ENCODE data around the gene CRHR1.

DNA sequence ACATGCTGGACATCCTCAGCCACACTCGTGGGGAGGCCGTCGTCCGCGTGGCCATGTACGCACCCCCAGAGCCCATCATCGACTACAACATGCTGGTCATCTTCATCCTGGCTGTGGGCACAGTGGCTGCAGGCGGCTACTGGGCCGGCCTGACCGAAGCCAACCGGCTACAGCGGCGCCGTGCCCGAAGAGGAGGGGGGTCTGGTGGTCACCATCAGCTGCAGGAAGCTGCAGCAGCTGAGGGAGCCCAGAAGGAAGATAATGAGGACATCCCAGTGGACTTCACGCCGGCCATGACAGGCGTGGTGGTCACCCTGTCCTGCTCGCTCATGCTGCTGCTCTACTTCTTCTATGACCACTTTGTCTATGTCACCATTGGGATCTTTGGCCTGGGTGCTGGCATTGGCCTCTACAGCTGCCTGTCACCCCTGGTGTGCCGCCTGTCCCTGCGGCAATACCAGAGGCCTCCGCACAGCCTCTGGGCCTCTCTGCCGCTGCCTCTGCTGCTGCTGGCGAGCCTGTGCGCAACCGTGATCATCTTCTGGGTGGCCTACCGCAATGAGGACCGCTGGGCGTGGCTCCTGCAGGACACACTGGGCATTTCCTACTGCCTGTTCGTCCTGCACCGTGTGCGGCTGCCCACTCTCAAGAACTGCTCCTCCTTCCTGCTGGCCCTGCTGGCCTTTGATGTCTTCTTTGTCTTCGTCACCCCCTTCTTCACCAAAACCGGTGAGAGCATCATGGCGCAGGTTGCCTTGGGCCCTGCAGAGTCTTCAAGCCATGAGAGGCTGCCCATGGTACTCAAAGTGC, 61.5 kb downstream of the CRHR1 start:
- TF ChIP-seq, protein P1, sequence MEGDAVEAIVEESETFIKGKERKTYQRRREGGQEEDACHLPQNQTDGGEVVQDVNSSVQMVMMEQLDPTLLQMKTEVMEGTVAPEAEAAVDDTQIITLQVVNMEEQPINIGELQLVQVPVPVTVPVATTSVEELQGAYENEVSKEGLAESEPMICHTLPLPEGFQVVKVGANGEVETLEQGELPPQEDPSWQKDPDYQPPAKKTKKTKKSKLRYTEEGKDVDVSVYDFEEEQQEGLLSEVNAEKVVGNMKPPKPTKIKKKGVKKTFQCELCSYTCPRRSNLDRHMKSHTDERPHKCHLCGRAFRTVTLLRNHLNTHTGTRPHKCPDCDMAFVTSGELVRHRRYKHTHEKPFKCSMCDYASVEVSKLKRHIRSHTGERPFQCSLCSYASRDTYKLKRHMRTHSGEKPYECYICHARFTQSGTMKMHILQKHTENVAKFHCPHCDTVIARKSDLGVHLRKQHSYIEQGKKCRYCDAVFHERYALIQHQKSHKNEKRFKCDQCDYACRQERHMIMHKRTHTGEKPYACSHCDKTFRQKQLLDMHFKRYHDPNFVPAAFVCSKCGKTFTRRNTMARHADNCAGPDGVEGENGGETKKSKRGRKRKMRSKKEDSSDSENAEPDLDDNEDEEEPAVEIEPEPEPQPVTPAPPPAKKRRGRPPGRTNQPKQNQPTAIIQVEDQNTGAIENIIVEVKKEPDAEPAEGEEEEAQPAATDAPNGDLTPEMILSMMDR (IDR thresholded peaks at IDR 0.05) = no peak
- TF ChIP-seq POLR2AphosphoS5 (IDR thresholded peaks at IDR 0.05) (no peak), POLR2A (IDR thresholded peaks at IDR 0.05) (no peak)
